CD4-positive, alpha-beta memory T cell (primary cell): ENCODE data around the gene DCDC2C. TPM values are rescaled to one million over a fixed set of nuclear protein-coding genes. Genes with fewer than 3 reads are reported as not detected.

Experiments
- CTCF ChIA-PET: fragments of 350-600 bp; sonication (Branson Sonifier 250); formaldehyde crosslinking; loops from one replicate; lab custom pipeline; 2021; ENCODE audit warnings: inconsistent platforms; ENCODE audit not compliant: partially characterized antibody; lab: Charles Lee
- POLR2A ChIA-PET: fragments of 350-600 bp; sonication (Branson Sonifier 250); formaldehyde crosslinking; loops from one replicate; lab custom pipeline; 2021; ENCODE audit not compliant: partially characterized antibody; lab: Charles Lee
- DNase-seq, 5 donors: peaks; one replicate each; pipeline versions ENCODE4 v3.0.0 to v3.0.0-alpha.2; 2020 to 2022; ENCODE audit warnings: mixed read lengths in 1 of 5
- H3K27ac ChIP-seq: one replicate; pipeline ENCODE4 v1.7.0; 2013; ENCODE audit warnings: low read depth, low read length
- H3K27me3 ChIP-seq: 2 replicates; pipeline ENCODE4 v1.7.0; 2013; ENCODE audit warnings: mild to moderate bottlenecking, low read length, moderate library complexity; ENCODE audit not compliant: insufficient read depth
- H3K36me3 ChIP-seq: 2 replicates; pipeline ENCODE4 v1.7.0; 2013; ENCODE audit warnings: mild to moderate bottlenecking, low read length, moderate library complexity; ENCODE audit not compliant: insufficient read depth
- H3K4me1 ChIP-seq: 2 replicates; pipeline ENCODE4 v1.7.0; 2013; ENCODE audit warnings: mild to moderate bottlenecking, low read length, moderate library complexity; ENCODE audit not compliant: insufficient read depth
- H3K4me3 ChIP-seq, 2 donors: one replicate each; pipeline ENCODE4 v1.7.0; 2013; ENCODE audit warnings: low read length in 2 of 2, mild to moderate bottlenecking in 1 of 2
- H3K9me3 ChIP-seq, 2 donors: one replicate each; pipeline ENCODE4 v1.7.0; 2013; ENCODE audit warnings: low read length in 2 of 2, control low read depth in 1 of 2; ENCODE audit not compliant: control insufficient read depth in 1 of 2
- H3K27ac Mint-ChIP-seq, 7 donors: one replicate each; pipeline ENCODE4 v1.8.0; 2020 to 2021; ENCODE audit warnings: mixed read lengths in 7 of 7, mild to moderate bottlenecking in 6 of 7, inconsistent platforms in 3 of 7, moderate library complexity in 3 of 7
- H3K27me3 Mint-ChIP-seq, 2 donors: one replicate each; pipeline ENCODE4 v1.8.0; 2020 to 2021; ENCODE audit warnings: mixed read lengths in 2 of 2
- H3K36me3 Mint-ChIP-seq, 2 donors: one replicate each; pipeline ENCODE4 v1.8.0; 2020 to 2021; ENCODE audit warnings: mixed read lengths in 2 of 2, inconsistent platforms in 1 of 2, mild to moderate bottlenecking in 1 of 2
- H3K4me1 Mint-ChIP-seq, 4 donors: one replicate each; pipeline ENCODE4 v1.8.0; 2020 to 2021; ENCODE audit warnings: mixed read lengths in 4 of 4, mild to moderate bottlenecking in 1 of 4
- H3K4me3 Mint-ChIP-seq, 8 donors: one replicate each; pipeline ENCODE4 v1.8.0; 2020 to 2021; ENCODE audit warnings: mixed read lengths in 8 of 8, mild to moderate bottlenecking in 7 of 8, moderate library complexity in 6 of 8, inconsistent platforms in 3 of 8
- H3K9me3 Mint-ChIP-seq, 8 donors: one replicate each; pipeline ENCODE4 v1.8.0; 2020 to 2021; ENCODE audit warnings: mixed read lengths in 8 of 8, mild to moderate bottlenecking in 5 of 8, inconsistent platforms in 3 of 8, moderate library complexity in 1 of 8
- intact Hi-C: fragments of 100-400 bp; cut with micrococcal nuclease; formaldehyde crosslinking; loops from one replicate; pipeline ENCODE4 v1.15.1; 2023
- polyA plus RNA-seq, 2 donors: library from polyadenylated mRNA; unstranded; fragments of 300-500 nt; fragmentation: Illumina TruSeq; gene quantifications; one replicate each; pipeline ENCODE4 v1.2.3, GENCODE V29; 2021
- total RNA-seq, 2 experiments: library from RNA; stranded (reverse); gene quantifications; one replicate each; pipeline ENCODE4 v1.2.3, GENCODE V29; 2021

DCDC2C gene
- total and polyA plus RNA-seq, 4 experiments from 2014 or later, result not detected

GRCh38 chr2:3762771-3763447 lies 59.5 kb downstream of the DCDC2C start:
- Histone ChIP-seq H3K27ac (no peak overlapping the region), H3K4me1 (no peaks in the 10 kb centered on the region), H3K27me3 (no peaks in the 10 kb centered on the region), H3K9me3 (no peaks in the 10 kb centered on the region), H3K36me3 (no peaks in the 10 kb centered on the region), H3K4me3 (no peak overlapping the region)
- POLR2A ChIA-PET, result no interaction called here
- Mint-ChIP-seq H3K9me3 (peaks cover 0 to 2% (median 0%) of the 10 kb centered on the region in 8 donors), H3K4me3 (no peak overlapping the region), H3K36me3 (no peaks in the 10 kb centered on the region), H3K27ac (no peak overlapping the region), H3K27me3 (peaks cover 3 to 7% of the 10 kb centered on the region in 2 donors), H3K4me1 (no peaks in the 10 kb centered on the region)
- no peak for DNase-seq
- intact Hi-C loops, result no loop called here
- CTCF ChIA-PET, result no interaction called here

- POLR2A ChIA-PET, result no interaction called here
- Mint-ChIP-seq H3K36me3 (no peaks in the 10 kb centered on the region), H3K27ac (no peak overlapping the region), H3K4me3 (no peak overlapping the region), H3K27me3 (peaks cover 1 to 10% of the 10 kb centered on the region in 2 donors), H3K4me1 (no peaks in the 10 kb centered on the region), H3K9me3 (peaks cover 0 to 1% (median 0%) of the 10 kb centered on the region in 8 donors)
- CTCF ChIA-PET, result no interaction called here
- Histone ChIP-seq H3K27me3 (no peaks in the 10 kb centered on the region), H3K9me3 (no peaks in the 10 kb centered on the region), H3K36me3 (no peaks in the 10 kb centered on the region), H3K27ac (no peak overlapping the region), H3K4me3 (no peak overlapping the region), H3K4me1 (no peaks in the 10 kb centered on the region)
- no peak for DNase-seq
- intact Hi-C loops, result no loop called here
Observed at GRCh38 chr2:3766824-3767223, 63.4 kb downstream of the DCDC2C start.

GRCh38 chr2:3768960-3769765 lies 65.8 kb downstream of the DCDC2C start:
- ChIA-PET POLR2A (no interaction called here), CTCF (interaction anchor here (1.3 kb wide), 1 partner anchor 12 kb away, joined by 4 read pairs; no protein-coding TSS in a partner anchor)
- no peak overlapping the region for H3K27ac Mint-ChIP-seq
- Histone ChIP-seq H3K36me3 (no peaks in the 10 kb centered on the region), H3K4me1 (no peaks in the 10 kb centered on the region), H3K27me3 (no peaks in the 10 kb centered on the region), H3K9me3 (no peaks in the 10 kb centered on the region), H3K4me3 (no peak overlapping the region), H3K27ac (no peak overlapping the region)
- intact Hi-C loops, result no loop called here
- no peaks in the 10 kb centered on the region for H3K36me3 Mint-ChIP-seq
- H3K9me3 Mint-ChIP-seq, result no peaks in the 10 kb centered on the region
- no peak for DNase-seq
- H3K4me3 Mint-ChIP-seq, result no peak overlapping the region
- H3K27me3 Mint-ChIP-seq, result peaks cover 3 to 7% of the 10 kb centered on the region in 2 donors
- no peaks in the 10 kb centered on the region for H3K4me1 Mint-ChIP-seq

GRCh38 chr2:3769766-3770165 lies 66.4 kb downstream of the DCDC2C start:
- H3K36me3 Mint-ChIP-seq, result no peaks in the 10 kb centered on the region
- Histone ChIP-seq H3K9me3 (no peaks in the 10 kb centered on the region), H3K4me3 (no peak overlapping the region), H3K27ac (no peak overlapping the region), H3K36me3 (no peaks in the 10 kb centered on the region), H3K27me3 (no peaks in the 10 kb centered on the region), H3K4me1 (no peaks in the 10 kb centered on the region)
- H3K4me3 Mint-ChIP-seq, result no peak overlapping the region
- ChIA-PET CTCF (no interaction called here), POLR2A (no interaction called here)
- no peaks in the 10 kb centered on the region for H3K9me3 Mint-ChIP-seq
- intact Hi-C loops, result no loop called here
- H3K27ac Mint-ChIP-seq, result no peak overlapping the region
- no peak for DNase-seq
- H3K4me1 Mint-ChIP-seq, result no peaks in the 10 kb centered on the region
- peaks cover 3 to 7% of the 10 kb centered on the region in 2 donors for H3K27me3 Mint-ChIP-seq

GRCh38 chr2:3770724-3771415 lies 67.5 kb downstream of the DCDC2C start:
- no peak overlapping the region for H3K4me3 ChIP-seq
- no peaks in the 10 kb centered on the region for H3K9me3 Mint-ChIP-seq
- H3K9me3 ChIP-seq, result no peaks in the 10 kb centered on the region
- no peaks in the 10 kb centered on the region for H3K36me3 ChIP-seq
- peaks cover 3 to 4% of the 10 kb centered on the region in 2 donors for H3K27me3 Mint-ChIP-seq
- intact Hi-C loops, result no loop called here
- H3K36me3 Mint-ChIP-seq, result no peaks in the 10 kb centered on the region
- no peak overlapping the region for H3K4me3 Mint-ChIP-seq
- no peaks in the 10 kb centered on the region for H3K4me1 Mint-ChIP-seq
- no peaks in the 10 kb centered on the region for H3K27me3 ChIP-seq
- no peaks in the 10 kb centered on the region for H3K4me1 ChIP-seq
- H3K27ac ChIP-seq, result no peak overlapping the region
- no peak for DNase-seq
- ChIA-PET CTCF (no interaction called here), POLR2A (no interaction called here)
- H3K27ac Mint-ChIP-seq, result no peak overlapping the region

- Mint-ChIP-seq H3K36me3 (no peaks in the 10 kb centered on the region), H3K27me3 (peaks cover 7% of the 10 kb centered on the region in 2 donors), H3K9me3 (peaks cover 0 to 4% (median 0%) of the 10 kb centered on the region in 8 donors), H3K4me3 (no peak overlapping the region), H3K4me1 (no peaks in the 10 kb centered on the region), H3K27ac (no peak overlapping the region)
- H3K9me3 ChIP-seq, result no peaks in the 10 kb centered on the region
- H3K27ac ChIP-seq, result no peak overlapping the region
- H3K27me3 ChIP-seq, result no peaks in the 10 kb centered on the region
- H3K36me3 ChIP-seq, result no peaks in the 10 kb centered on the region
- no peak for DNase-seq
- POLR2A ChIA-PET, result no interaction called here
- CTCF ChIA-PET, result no interaction called here
- H3K4me1 ChIP-seq, result no peaks in the 10 kb centered on the region
- H3K4me3 ChIP-seq, result no peak overlapping the region
- intact Hi-C loops, result no loop called here
Observed at GRCh38 chr2:3771576-3771975, 68.2 kb downstream of the DCDC2C start.

- Mint-ChIP-seq H3K9me3 (peaks cover 0 to 4% (median 0%) of the 10 kb centered on the region in 8 donors), H3K4me1 (peaks cover 0 to 4% (median 1%) of the 10 kb centered on the region in 4 donors), H3K27me3 (peaks cover 7 to 12% of the 10 kb centered on the region in 2 donors), H3K27ac (no peak overlapping the region), H3K36me3 (no peaks in the 10 kb centered on the region), H3K4me3 (no peak overlapping the region)
- Histone ChIP-seq H3K4me1 (no peaks in the 10 kb centered on the region), H3K27me3 (no peaks in the 10 kb centered on the region), H3K36me3 (no peaks in the 10 kb centered on the region), H3K9me3 (no peaks in the 10 kb centered on the region), H3K4me3 (no peak overlapping the region), H3K27ac (no peak overlapping the region)
- ChIA-PET CTCF (no interaction called here), POLR2A (no interaction called here)
- DNase-seq, result no peak
- intact Hi-C loops, result no loop called here
Observed at GRCh38 chr2:3774336-3774735, 71.0 kb downstream of the DCDC2C start.
